ENCODE results near the gene CES2.
A peak's percentile ranks its signal among the peaks of the same experiment; 100 is the strongest.
"Not testable (repeated sequence)": the region's sequence is repeated elsewhere in the genome, so short reads cannot be mapped to it uniquely, and the experiment has no call there.

Gene CES2

DNA sequence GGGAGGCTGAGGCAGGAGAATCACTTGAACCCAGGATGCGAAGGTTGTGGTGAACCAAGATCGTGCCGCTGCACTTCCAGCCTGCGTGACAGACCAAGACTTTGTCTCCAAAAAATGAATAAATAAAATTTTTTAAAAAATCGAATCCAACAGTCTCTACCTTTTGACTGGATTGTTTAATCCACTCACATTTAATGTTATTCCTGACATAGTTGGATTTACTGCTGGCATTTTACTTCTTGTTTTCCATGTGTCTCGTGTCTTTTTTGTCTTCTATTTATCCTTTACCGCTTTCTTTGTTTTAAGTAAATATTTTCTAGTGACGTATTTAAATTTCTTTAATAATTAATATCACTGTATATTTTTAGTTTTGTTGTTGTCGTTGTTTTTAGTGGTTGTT is 47.7 kb downstream of the CES2 start:
- DNase-seq (ENCODE audit: low read depth in 2 of 2), result no peak
- H3K4me3 ChIP-seq (replicated peaks in 1 of 2; ENCODE audit: low read depth in 2 of 2, low read length in 2 of 2), result no peak overlapping the region
- TF ChIP-seq CTCF (IDR thresholded peaks at IDR 0.05; ENCODE audit: low read depth, low read length), result no peak

DNA sequence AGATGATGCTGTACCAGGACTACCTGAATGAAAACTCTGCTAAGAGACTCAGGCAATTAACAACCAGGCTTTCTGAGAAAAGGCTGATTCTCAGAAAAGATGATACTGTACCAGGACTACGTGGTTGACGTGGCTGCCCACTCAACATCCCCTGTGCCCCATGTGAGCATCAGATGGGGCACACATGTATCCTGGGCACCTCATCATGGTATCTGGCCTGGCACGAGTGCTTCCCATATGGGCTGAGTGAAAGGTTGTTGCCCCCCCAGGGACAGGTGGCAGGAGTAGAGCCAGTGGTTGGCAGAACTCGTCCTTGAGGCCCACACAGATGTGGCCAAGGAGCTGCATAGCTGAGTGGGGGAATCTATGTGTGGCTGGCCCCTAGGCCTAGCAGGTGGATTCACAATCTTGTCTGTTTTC is 49.6 kb downstream of the CES2 start:
- DNase-seq (ENCODE audit: low read depth in 2 of 2), result no peak
- H3K4me3 ChIP-seq (replicated peaks in 1 of 2; ENCODE audit: low read depth in 2 of 2, low read length in 2 of 2), result no peak overlapping the region
- TF ChIP-seq CTCF (IDR thresholded peaks at IDR 0.05; ENCODE audit: low read depth, low read length), result no peak

- H3K4me3 ChIP-seq (replicated peaks in 1 of 2; ENCODE audit: low read depth in 2 of 2, low read length in 2 of 2), result no peak overlapping the region
- DNase-seq (ENCODE audit: low read depth in 2 of 2), result no peak
- no peak for TF ChIP-seq CTCF (IDR thresholded peaks at IDR 0.05; ENCODE audit: low read depth, low read length)
Measured at GRCh38 chr16:66986559-66986958, 51.2 kb downstream of the CES2 start.

DNA sequence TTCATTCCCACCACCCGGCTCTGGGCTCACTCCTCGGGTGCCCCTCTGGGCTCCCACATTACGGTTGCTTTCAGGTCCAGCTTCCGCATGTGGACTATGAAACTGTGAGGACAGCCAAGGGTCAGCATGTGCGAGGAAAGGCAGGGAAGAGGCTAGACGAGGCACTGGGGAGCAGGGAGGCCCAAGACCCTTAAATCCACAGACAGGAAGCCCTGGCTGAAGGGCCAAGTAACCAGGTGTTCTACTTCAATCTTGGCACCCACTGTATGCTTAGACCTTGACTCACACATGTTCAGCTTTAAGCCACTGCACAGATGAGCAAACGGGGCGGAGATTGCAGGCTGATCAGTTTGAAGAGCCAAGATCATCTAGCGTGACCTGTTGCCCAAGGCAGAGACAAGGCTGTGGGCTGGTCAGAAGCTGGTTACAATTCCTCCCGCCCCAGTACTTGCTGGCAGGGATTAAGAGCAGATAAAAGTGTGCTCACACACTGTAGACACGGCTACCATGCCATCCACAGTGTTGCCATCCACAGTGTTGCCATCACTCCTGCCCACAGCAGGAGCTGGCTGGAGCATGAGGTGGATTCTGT is 53.0 kb downstream of the CES2 start, which contains the start of gene CES4A:
CES4A (plus strand) TSS at position 393 of the 592 bp plus-strand sequence; CDS start at position 577, 184 bp downstream.
- no peak within 1 kb of the TSS for H3K4me3 ChIP-seq (replicated peaks in 1 of 2; ENCODE audit: low read depth in 2 of 2, low read length in 2 of 2)
- peak; percentile 46 to 72 for DNase-seq (ENCODE audit: low read depth in 2 of 2)
- no peak for TF ChIP-seq CTCF (IDR thresholded peaks at IDR 0.05; ENCODE audit: low read depth, low read length)

- no peak for DNase-seq (ENCODE audit: low read depth in 2 of 2)
- H3K4me3 ChIP-seq (replicated peaks in 1 of 2; ENCODE audit: low read depth in 2 of 2, low read length in 2 of 2), result no peak overlapping the region
- TF ChIP-seq CTCF (IDR thresholded peaks at IDR 0.05; ENCODE audit: low read depth, low read length), result no peak
Measured at GRCh38 chr16:66991545-66992077, 56.3 kb downstream of the CES2 start.

DNA sequence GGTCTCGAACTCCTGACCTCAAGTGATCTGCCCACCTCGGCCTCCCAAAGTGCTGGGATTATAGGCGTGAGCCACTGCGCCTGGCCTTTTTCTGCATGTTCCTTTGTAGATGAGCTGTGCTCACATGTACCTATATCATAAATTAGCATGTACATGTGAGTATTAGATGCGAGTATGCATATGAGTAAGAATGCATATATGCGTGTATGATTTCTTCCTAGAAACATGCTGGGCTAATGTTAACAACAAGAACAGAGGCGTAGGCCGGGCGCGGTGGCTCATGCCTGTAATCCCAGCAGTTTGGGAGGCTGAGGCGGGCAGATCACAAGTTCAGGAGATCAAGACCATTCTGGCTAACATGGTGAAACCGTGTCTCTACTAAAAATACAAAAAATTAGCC is 58.2 kb downstream of the CES2 start:
- DNase-seq (ENCODE audit: low read depth in 2 of 2); H3K4me3 ChIP-seq (replicated peaks in 1 of 2; ENCODE audit: low read depth in 2 of 2, low read length in 2 of 2): not testable (repeated sequence)

All from cardiac fibroblast (primary cell).